ENCODE data around the gene PDE9A. TPM values are rescaled to one million over a fixed set of nuclear protein-coding genes. Genes with fewer than 3 reads are reported as not detected.

The PDE9A gene
- total and polyA plus RNA-seq, 2 donors (not counting 3 experiments of a cell fraction or from before 2014, with no cell fraction given) = 0.28 to 2.2 TPM

- DNase-seq (ENCODE audit: low read depth, low spot score) = no peak
- H3K9me1 ChIP-seq (replicated peaks; ENCODE audit: control insufficient read depth, extremely low read depth, insufficient read depth, low read length) = no peaks in the 10 kb centered on the region
- POLR2A ChIA-PET = no interaction called here
- TF ChIP-seq CTCF (IDR thresholded peaks at IDR 0.05; ENCODE audit: extremely low read depth in 1 of 2, insufficient read depth in 1 of 2, low read depth in 1 of 2, low read length in 2 of 2) (no peak), JUN (IDR thresholded peaks at IDR 0.05; ENCODE audit: borderline replicate concordance, insufficient read depth, insufficient read length, low read depth) (no peak), MYC (IDR thresholded peaks at IDR 0.05; ENCODE audit: low read depth, low read length) (no peak), FOS (IDR thresholded peaks at IDR 0.05; ENCODE audit: borderline replicate concordance, insufficient read depth, low read length) (no peak), POLR2AphosphoS5 (IDR thresholded peaks at IDR 0.05; ENCODE audit: insufficient read depth, low read depth, low read length) (no peak), GATA2 (IDR thresholded peaks at IDR 0.05; ENCODE audit: insufficient read depth, insufficient read length, low read depth, low read length) (no peak), EZH2 (IDR thresholded peaks at IDR 0.05; ENCODE audit: borderline replicate concordance, low read depth, low read length, severe bottlenecking) (no peak), POLR2A (IDR thresholded peaks at IDR 0.05; ENCODE audit: low read depth, low read length) (no peak), MAX (IDR thresholded peaks at IDR 0.05; ENCODE audit: insufficient read depth, insufficient read length) (no peak)
- H3K4me3 ChIP-seq (replicated peaks in 1 of 3; ENCODE audit: insufficient read depth in 1 of 3, low read depth in 1 of 3, low read length in 3 of 3) = no peak overlapping the region
- no peak for FAIRE-seq
- dilution Hi-C loops (cut with MboI; ENCODE audit: extremely low pct_ligation_motif_present, low sequenced_read_pairs) = no loop called here
- no peaks in the 10 kb centered on the region for H4K20me1 ChIP-seq (replicated peaks; ENCODE audit: control insufficient read depth, extremely low read depth, insufficient read depth, low read length)
- CTCF ChIA-PET = no interaction called here
- no peaks in the 10 kb centered on the region for H3K4me1 ChIP-seq (ENCODE audit: control insufficient read depth, extremely low read depth, insufficient read depth, low read length)
- no peak overlapping the region for H2AFZ ChIP-seq (ENCODE audit: low read depth, low read length)
- H3K36me3 ChIP-seq (ENCODE audit: control insufficient read depth in 2 of 2, extremely low read depth in 1 of 2, insufficient read depth in 2 of 2, low read length in 2 of 2) = no peaks in the 10 kb centered on the region
- H3K9me3 ChIP-seq (replicated peaks; ENCODE audit: control insufficient read depth, insufficient read depth, low read length) = no peaks in the 10 kb centered on the region
- intact Hi-C loops (cut with micrococcal nuclease) = no loop called here
- H3K79me2 ChIP-seq (ENCODE audit: control insufficient read depth, insufficient read depth, low read length) = no peaks in the 10 kb centered on the region
- no peak overlapping the region for H3K4me2 ChIP-seq (ENCODE audit: insufficient read depth, low read length)
- no peak overlapping the region for H3K9ac ChIP-seq (replicated peaks; ENCODE audit: extremely low read depth, insufficient read depth, low read length)
- no TSS peak for BruUV-seq (replicated peaks)
- no peak overlapping the region for H3K27ac ChIP-seq (ENCODE audit: insufficient read depth, low read depth, low read length)
- H3K27me3 ChIP-seq (ENCODE audit: control insufficient read depth in 2 of 2, insufficient read depth in 2 of 2, low read length in 2 of 2) = peaks cover 0 to 3% of the 10 kb centered on the region in 2 experiments
These were observed 82.5 kb downstream of the PDE9A start for GRCh38 chr21:42735944-42736343.
